HG03520 (cell line): ENCODE measurements around the gene PAX7.
"Not testable (repeated sequence)": the region's sequence is repeated elsewhere in the genome, so short reads cannot be mapped to it uniquely, and the experiment has no call there.

ENCODE experiments used
- ATAC-seq: cut with Tn5 transposase; IDR thresholded peaks from one replicate; pipeline ENCODE4 v1.9.1; 2021; ENCODE audit warnings: mild to moderate bottlenecking, moderate library complexity; ENCODE audit not compliant: unreplicated experiment

PAX7 gene

DNA sequence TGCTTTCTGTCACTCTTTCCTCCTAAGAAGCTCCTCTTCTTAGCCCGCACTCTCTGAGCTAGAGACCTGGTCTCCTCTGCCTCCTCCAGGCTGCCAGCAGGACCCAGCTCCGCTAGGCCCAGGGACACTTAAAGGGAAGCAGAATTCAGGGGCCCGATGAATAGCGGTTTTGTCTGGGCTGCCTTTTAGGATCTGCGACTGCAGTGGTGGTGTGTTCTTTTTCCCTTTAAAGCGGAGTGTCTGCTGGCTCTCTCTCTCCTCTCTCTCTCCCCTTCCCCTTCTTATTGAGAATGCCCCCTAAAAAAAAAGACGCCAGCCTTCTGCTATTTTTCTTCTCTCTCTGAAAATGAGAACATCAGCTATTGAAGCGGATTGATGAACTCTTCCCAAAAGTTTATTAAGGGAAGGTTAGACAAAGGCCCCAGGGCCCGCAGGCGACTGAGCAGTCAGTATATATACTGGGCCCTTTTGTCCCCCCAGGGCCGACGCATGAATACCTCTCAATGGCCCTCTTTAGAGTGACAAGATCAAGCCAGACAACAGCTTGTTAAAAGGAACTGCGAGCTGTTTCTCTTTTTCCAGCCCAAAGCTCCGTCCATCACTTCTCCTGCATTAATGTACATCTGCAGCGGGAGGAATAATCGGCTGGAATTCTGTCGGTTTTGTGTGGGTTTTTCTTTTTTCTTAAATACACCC lies 27.0 kb downstream of the PAX7 start:
- no peak for ATAC-seq

DNA sequence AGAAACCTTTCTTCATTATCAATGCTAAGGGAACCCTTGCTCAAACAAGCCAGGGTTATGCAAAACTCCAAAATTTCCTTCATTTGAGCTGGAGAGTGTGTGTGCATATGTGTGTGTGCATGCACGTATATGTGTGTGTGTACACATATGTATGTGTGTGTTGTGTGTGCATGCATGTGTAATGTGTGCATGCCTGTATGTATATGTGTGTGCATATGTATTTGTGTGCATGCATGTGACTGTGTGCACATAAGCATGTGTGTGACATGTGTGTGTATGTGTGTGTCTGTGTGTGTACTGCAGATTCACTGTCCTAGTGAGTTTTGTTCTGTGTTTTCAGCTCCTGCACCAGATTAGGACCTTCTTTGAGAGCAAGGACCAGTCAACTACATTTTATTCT lies 28.2 kb downstream of the PAX7 start:
- ATAC-seq, result no peak

DNA sequence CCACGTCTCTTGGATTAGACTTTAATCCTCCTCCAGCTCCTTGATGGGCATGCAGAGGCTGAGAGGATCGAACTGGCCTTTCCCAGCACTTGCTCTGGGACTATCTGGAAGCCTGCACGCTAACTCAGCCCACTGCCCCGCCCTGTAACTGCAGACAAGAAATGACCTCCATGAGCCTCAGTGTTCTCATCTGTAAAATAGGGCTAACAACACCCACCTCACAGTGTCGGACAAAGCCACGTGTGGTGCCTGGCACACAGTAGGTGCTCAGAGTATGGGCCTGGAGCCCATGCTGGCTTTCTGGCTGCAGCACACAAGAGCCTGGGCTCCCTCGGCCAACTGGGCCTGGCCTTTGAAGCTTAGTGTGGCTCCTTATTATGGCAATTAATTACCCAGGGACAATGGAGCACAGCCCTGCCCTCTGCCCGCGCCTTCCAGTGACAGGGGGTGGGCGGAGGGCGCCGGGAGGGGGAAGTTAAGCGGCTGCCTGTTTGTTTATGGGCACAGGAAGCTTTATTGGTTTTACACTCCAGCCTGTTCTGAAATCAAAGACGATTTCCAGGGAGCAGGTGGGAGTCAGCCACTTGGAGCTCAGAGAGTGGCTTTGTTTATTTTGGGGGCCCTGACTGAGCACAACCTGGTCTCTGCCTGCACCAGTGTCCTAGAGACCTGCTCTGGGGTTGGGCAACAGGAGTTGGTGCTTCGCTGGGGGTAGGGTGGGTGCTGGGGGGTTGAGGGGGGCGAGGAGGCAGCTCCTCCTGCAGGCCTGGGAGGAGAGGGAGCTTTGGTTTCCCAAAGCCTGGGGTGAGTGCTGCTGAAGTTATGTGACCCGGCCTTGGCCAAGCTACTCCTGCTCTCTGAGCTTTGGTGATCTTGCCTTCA lies 31.0 kb downstream of the PAX7 start:
- ATAC-seq, result no peak

DNA sequence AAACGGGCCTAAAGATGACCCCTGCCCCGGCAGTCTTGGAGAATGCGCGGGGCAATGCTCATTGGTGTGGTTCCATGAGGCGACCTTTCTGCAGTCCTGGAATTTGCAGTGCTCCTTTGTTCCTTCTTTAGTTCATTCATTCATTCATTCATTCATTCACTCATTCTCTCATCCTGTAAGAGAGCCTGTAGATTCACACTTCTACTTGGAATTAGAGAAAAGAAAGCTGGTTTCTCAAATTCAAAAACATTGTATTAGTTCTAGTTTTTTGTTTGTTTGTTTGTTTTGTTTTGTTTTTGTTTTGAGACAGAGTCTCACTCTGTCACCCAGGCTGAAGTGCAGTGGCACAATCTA lies 31.6 kb downstream of the PAX7 start:
- no peak for ATAC-seq

DNA sequence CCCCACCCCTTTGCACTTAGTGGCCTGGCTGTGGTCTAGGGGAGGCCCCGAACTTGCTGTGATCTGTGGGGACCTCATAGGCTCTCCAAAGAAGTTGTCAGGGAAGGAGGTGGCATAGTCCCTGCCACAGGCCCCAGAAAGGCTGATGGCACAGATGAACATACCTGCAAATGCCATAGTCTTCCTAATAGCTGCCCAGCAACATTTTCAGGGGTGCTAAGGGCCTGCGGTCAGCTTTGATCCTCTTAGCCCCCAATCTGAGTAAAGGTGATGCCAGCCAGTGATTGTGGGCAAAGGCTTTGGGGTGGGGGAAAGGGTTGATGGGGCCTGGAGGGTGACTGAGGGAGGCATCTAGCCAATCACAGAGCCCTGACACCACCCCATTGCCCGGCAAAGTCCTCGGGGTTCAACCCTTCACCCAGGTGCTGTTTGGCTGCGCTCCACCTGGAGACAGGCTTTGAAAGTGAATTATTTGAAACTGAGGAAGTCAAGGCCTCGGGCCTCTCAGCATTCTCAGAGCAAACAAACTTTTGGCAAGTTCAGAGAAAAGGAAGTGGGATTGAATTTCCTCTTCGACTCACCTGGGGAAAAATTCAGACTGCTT lies 35.8 kb downstream of the PAX7 start:
- ATAC-seq, result no peak

DNA sequence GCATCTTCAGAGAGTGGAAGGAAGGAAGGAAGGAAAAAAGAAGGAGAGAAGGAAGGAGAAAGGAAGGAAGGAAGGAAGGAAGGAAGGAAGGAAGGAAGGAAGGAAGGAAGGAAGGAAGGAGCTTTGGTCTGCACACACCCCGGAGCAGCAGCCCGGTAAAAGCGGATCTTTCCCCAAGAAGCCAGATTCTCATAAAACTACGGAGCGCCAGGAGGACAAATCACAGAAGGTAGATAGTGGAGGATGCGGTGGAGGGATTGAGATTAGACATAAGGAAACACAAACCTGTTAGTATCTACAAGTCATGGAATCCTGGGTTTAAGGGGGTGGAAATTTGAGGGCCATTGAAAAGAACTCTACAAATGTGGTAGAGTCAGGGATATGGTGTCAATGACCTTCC lies 36.7 kb downstream of the PAX7 start:
- ATAC-seq, result no peak

DNA sequence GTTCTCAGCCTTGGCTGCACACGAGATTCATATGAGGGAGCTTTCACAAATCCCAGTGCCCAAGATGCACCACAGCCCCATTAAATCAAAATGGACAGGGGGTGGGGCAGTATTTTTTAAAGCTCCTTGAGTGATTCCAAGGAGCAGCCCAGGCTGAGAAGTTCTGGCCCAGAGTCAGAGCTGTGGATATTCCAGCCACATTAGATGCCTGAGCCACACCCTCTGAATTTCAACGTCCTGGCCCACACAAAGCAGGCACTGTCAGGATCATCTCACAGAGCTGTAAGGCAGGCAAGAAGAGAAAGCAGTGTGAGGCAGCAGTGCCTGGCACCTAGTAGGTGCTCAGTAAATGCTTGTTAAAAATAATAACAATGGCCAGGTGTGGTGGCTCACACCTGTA lies 37.4 kb downstream of the PAX7 start:
- no peak for ATAC-seq

DNA sequence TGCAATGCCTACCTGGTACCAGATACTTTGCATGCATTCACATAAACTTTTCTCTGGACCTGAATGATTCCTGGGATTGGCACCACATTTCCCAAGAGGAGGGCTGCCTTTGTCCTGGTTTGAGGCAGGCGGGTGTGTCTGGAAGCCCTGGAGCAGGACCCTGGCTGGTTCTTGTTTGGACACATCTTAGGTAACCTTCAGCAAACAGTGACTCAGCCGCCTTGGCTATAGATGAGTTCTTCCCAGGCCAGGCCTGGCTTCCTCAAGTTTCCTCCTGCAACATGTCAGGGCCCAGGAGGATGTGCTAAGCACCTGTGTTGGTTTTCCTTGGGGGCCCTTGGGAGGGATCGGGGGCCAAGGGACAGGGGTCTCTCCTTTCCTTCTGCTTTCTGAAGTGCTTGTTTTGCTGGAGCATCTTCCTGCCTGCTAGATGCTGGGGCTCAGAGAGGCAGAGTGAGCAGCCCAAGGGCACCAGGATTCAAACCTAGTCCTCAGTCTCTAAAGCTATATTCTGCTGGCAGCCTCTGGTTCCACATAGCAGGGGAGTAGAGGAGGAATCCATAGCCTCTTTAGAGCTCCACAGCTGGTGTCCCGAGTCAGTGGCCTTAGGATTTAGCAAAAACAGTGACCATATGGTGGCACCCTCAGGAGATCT lies 38.2 kb downstream of the PAX7 start:
- ATAC-seq, result no peak

DNA sequence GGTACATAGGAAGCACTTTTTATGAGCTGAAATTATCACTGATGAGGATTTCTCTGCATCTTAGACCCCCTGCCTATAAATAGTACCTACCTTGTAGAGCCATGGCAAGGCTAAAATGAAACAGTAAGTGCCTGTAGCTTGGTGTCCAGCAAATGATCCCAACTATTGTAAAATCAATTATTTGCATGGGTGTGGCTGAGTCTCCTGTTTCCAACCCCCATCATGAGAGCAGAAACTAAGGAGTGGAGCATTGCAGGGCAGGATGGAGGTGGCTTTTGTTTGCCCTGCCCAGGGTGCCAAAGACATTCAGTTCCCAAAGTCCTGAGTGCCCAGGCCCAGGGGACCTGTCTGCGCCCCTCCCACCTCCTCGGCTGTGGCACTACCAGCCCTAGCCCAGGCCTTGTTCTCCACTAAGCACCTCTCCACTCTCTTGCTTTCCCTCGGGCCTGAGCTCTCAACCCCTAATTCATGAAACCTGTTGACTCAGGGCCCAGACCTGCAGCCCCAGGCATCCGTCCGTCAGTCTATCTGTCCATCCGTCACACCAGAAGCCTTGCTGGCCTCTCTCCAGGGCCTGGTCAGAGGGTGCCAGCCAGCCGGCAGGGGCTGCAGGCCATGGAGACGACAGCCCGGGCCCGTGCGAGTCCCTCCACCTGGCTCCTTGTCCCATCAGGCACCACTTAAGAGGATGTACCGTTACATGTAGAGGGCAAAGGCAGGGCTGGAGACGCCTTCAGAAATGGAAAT lies 39.6 kb downstream of the PAX7 start:
- no peak for ATAC-seq

DNA sequence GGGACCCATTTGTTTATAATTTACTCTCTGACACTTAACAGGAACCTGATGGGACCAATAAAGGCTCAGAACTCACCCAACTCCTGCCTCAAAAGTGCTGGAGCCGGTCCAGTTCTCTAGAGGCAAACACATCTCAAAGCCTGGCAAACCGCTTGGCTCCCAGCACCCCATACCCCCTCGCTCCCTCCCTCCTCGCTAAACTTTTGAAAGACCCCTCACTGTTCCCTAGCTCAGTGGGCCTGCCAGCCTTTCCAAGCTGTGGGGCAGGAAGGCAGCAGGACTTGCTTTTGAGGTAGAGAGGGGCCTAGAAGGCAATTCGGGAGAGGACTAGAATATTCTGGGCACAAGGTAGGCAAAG lies 40.2 kb downstream of the PAX7 start:
- ATAC-seq, result no peak

DNA sequence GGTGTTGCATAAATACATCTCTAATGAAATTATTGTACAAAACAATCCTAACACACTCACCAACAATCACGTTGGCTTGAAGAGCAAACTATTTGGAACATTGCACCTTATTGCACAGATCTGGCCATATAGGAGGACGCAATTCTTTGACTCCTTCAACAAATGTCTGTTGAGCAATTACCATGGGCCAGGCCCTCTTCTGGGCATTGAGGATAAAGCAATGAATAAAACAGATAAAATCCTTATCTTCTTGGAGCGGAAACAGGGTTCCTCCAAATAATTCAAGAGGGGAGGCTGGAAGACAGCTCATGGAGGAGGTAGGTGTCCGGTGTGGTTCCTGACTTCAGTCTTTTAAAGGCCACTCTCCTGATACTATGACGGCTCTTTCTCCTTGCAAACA lies 43.3 kb downstream of the PAX7 start:
- no peak for ATAC-seq

DNA sequence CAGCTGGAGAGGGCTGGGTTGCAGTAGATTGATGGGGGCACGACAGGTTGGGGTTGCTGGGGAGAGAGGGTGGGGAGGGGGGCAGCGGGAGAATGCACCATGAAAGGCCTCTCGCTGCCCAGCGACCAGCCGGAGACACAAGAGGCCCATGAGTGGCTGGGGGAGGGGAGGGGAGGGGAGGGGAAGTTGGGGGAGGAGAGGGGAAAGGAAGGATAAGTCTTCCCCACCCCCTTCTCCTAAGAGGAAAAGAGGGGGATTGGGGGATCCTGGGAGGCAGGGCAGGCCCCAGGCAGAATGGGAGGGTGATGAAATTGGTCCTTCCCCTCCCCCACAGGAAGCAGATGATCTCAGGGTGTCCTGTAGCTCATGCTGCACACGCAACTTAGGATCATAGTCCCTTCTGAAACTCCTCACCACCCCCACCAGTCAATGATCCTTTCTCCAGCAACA lies 45.7 kb downstream of the PAX7 start:
- no peak for ATAC-seq

DNA sequence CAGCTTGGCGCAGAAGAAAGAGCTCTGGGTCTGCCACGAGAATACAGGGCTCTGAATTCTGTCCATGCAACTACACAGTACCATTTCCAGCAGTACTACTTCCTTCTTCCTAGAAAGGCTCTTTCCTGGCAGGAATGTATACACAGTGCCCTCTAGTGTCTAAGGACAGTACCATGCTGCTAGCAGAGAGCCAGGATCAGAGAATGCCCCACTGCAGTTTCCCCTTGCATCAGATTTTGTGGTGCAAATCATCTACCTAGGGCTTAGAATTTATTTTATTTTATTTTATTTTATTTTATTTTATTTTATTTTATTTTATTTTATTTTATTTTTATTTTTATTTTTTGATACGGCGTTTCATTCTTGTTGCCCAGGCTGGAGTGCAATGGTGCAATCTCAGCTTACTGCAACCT lies 50.8 kb downstream of the PAX7 start:
- no peak for ATAC-seq

DNA sequence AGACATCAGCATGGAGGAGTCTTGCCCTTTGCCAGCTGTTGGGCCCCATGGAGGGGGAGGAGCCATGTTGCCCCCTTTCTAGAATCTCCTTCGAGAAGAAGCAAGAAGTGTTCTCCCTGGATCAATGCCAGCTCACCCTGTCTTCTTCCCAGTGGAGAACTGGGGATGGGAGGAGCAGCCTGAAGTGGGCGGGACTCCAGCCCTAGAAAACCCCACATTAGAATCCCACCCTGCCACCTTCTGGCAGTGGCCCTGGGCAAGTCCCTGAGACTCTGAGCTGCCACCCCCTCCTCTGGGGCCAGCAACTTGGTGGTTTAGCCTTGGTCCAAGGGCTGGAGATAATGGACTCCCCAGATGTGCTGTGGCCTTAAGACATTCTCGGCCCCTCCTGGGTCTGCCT lies 51.7 kb downstream of the PAX7 start:
- no peak for ATAC-seq

DNA sequence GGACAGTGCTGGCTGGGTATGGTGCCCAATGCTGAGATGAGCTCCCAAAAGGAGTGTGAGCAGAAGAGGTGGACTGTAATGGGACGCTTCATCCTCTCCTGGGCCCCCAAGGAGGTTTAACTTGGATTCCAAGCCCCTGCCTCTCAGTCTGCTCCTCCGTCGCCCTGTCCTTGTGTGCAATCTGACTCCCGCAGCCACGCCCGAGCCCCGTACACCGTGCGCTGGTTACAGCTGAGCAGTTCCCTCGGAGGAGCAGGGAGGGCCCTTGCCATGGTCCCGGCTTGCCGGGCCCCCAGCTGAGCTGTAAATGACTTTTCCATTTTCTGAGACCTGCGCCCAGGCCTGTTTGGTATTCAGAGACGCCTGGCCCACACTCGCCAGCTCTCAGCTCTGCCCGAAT lies 53.7 kb downstream of the PAX7 start:
- ATAC-seq, result no peak

DNA sequence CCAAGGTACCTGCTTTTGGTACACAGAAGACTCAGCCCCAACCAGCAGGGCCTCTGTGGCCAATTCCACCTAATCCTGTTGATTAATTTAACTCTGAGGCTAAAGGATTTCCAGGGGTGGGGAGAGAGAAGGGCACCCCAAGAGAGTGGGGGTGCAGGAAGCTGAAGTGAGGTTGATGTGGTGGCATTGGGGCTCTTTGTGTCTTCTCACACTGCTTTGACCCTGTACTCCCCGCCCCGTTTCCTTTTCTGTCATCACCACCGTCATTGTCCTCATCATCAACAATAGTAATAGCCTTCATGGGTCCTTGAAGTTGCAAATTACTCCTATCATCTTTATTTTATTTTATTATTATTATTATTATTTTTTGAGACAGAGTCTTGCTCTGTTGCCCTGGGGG lies 55.9 kb downstream of the PAX7 start:
- no peak for ATAC-seq

DNA sequence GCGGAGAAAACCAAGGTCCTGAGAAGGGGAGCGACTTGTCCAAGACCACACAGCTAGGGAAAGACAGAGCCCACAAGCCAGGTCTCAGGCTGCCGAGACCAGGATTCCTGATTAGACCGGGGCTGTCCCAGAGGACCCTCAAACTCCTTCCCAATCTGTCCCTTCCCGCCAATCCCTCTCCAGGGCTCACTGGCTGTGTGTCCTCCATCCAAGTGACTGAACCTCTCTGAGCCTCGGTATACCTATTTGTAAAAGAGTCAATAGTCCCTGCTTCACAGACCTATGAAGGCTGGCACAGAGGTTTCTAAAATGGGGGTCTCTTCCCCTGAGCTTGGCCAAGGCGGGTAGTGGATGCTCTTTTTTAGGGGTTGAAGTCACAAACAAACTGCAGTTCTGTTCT lies 56.6 kb downstream of the PAX7 start:
- ATAC-seq, result no peak

DNA sequence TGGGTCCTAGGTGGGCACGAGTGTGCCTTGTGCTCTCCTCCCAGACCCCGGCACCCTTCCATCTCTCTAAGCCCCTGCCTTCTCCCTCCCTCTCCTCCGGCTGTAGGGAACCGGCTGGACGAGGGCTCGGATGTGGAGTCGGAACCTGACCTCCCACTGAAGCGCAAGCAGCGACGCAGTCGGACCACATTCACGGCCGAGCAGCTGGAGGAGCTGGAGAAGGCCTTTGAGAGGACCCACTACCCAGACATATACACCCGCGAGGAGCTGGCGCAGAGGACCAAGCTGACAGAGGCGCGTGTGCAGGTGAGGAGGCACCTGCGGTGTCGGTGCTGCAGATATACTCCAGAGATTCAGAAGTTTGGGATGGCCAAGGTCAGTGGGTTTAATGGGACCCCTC lies 61.0 kb downstream of the PAX7 start:
- no peak for ATAC-seq

DNA sequence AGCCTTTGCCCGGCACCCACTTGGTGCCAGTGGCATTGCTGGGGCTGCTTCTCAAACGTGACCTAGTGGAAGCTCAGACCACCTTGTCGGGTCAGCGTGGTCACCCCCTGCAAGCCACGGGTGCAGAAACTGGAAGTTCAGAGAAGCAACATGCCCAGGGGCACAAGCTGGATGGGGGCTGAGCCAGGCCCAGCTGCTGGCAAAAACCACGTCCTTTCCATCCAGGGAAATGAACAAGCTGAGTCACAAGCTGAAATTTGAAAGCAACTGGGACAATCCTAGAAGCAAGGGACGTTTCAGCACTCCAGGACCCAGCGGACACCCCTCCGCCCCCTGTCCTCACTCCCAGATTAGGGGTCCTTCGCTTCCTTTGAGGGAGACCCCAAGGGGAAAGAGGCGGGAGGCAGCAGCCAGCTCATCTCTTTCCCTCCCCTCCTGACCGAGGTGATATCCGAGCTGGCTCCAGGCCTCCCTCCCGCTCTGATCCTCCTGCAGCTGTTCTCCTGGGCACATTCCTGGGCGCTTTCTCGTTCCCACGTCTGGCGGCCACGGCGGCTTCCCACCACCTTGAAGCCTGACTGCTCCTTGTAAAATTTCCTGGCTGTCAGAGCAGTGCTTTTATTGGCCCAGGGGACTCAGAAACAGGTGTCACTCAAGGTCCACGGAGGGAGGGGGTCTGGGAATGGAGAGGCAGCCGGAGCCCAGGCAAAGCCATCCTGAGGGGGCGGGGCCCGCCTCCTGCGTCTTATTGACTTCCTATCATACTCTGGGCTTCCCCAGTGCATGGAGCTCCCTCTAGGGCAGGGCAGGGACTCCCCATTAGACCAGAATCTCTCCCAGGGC lies 62.8 kb downstream of the PAX7 start:
- no peak for ATAC-seq

DNA sequence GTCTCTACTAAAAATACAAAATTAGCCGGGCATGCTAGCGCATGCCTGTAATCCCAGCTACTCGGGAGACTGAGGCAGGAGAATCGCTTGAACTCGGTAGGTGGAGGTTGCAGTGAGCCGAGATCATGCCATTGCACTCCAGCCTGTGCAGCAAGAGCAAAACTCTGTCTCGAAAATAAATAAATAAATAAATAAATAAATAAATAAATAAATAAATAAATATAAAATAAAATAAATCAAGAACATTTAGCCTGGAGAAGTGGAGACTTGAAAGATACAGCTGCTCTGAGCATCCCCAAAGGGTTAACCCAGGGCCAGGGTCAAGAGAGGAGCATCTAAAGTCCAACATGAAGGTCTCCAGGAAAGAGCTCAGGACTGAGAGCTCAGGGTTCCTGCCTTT lies 63.6 kb downstream of the PAX7 start:
- not testable (repeated sequence) for ATAC-seq
